ENCODE results near the gene LMO1.

Gene LMO1

DNA sequence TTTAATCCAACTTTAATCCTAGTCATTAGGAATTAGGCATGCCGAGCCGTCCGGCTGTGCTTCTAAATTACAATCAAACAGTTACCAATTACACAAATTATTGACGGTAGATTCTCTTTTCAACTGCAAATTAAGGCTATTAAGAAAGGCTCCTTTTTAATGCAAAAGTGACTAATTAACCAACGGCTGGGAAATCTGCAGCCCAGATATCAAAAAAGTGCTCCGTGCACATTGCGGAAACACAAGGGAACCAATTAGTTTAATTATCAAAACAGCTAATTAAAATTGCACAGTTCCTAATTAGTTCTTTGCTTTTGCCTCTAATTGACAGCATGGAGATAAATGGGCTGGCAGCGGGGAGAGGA is 19.4 kb upstream of the LMO1 start:
- H3K4me3 ChIP-seq (ENCODE audit: low read length) = no peak overlapping the region
- DNase-seq (ENCODE audit: low read depth) = no peak
- TF ChIP-seq, protein P1, sequence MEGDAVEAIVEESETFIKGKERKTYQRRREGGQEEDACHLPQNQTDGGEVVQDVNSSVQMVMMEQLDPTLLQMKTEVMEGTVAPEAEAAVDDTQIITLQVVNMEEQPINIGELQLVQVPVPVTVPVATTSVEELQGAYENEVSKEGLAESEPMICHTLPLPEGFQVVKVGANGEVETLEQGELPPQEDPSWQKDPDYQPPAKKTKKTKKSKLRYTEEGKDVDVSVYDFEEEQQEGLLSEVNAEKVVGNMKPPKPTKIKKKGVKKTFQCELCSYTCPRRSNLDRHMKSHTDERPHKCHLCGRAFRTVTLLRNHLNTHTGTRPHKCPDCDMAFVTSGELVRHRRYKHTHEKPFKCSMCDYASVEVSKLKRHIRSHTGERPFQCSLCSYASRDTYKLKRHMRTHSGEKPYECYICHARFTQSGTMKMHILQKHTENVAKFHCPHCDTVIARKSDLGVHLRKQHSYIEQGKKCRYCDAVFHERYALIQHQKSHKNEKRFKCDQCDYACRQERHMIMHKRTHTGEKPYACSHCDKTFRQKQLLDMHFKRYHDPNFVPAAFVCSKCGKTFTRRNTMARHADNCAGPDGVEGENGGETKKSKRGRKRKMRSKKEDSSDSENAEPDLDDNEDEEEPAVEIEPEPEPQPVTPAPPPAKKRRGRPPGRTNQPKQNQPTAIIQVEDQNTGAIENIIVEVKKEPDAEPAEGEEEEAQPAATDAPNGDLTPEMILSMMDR (conservative IDR thresholded peaks at IDR 0.05; ENCODE audit: low read length) = no peak

DNA sequence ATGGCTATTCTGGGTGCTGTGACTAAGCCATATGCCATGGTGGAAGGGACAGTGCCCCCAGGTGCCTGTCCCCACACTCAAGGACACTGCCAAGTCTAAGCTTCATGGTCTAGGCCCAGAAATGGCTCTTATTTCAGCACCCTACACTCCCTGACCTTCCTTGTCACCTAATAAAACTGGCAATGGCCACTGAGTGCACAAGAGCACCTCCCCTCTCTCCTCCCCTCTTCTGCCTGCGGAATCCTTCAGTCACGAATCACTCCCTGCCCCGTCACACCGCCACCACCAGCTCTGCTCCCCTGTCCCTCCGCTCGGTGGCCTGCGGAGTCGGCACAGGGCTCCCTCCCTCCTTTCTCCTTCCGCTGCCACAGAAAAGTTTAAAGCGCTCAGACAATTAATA is 19.0 kb upstream of the LMO1 start:
- no peak overlapping the region for H3K4me3 ChIP-seq (ENCODE audit: low read length)
- no peak for DNase-seq (ENCODE audit: low read depth)
- TF ChIP-seq, protein P1 (conservative IDR thresholded peaks at IDR 0.05; ENCODE audit: low read length) = no peak

DNA sequence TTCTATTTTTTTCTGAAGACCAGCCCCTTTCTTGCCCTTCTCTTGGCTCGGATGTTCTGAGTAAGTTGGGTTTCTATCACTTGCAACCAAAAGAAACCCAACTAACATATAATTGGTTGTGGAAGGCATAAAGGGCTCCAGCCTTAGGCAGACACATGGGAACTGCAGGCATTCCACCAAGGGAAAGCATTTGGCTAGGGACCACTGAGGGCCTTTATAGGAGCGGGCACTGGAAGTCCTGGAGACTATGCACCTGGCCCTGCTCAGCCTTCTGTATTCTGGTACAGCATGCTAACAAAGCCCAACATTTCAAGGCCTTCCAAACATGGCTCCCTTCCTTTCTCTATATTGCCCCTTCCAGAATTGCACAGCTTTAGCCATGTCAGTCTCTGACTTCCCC is 17.6 kb upstream of the LMO1 start:
- H3K4me3 ChIP-seq (ENCODE audit: low read length) = no peak overlapping the region
- TF ChIP-seq, protein P1 (conservative IDR thresholded peaks at IDR 0.05; ENCODE audit: low read length) = no peak
- DNase-seq (ENCODE audit: low read depth) = no peak

DNA sequence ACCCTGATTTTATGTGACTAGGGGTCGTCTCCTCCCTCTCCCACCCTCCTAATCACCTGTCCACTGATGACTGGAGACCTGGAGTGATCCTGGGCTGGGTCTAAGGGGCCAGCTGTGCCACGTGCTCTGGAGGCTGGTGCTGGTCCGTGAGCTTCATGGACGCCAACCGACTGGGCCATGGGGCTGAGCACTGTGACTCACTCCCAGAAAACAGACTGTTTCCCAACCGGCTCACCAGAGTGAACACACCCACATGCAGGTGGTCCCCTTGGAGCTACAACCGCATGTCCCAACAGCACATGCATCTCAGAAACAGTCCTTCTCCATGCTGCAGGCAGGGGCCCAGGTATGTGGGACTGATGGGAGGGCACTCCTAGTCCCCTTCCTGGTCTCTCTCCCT is 14.0 kb upstream of the LMO1 start:
- TF ChIP-seq, protein P1 (conservative IDR thresholded peaks at IDR 0.05; ENCODE audit: low read length) = no peak
- no peak for DNase-seq (ENCODE audit: low read depth)
- no peak overlapping the region for H3K4me3 ChIP-seq (ENCODE audit: low read length)

DNA sequence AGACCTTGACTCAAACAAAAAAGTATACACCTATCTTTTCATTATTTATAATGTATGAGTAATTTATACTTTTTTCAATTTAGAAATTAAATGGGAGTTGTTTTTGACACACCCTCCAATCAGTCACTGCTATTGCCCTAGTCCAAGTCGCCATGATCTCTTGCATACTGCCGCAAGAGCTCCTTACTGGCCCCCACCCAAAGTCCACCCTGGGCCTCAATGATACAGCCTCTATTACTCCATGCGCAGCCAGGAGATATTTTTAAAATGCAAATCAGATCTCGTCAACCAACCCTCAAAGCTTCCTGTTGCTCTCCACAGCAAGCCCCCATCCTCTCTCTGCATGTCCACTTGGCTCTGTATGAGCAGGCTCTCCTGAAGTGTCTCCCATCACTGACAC is 12.8 kb upstream of the LMO1 start:
- no peak for DNase-seq (ENCODE audit: low read depth)
- TF ChIP-seq, protein P1 (conservative IDR thresholded peaks at IDR 0.05; ENCODE audit: low read length) = no peak
- no peak overlapping the region for H3K4me3 ChIP-seq (ENCODE audit: low read length)

DNA sequence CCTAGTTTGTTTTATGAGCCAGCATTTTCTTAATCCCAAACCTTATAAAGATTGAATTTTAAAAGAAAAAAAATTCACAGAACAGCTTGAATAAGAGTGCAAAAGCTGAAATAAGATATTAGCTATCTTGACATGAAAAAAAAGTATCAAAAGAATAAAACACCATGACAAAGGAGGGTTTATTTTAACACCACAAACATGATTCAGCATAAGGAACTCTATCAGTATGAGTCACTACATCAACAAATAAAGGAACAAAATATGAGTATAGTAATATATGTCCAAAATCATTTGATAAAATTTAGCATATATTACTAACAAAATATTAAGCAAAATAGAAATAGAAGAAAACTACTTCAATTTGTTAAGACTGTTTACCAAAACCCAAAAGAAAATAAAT is 9.6 kb upstream of the LMO1 start:
- TF ChIP-seq, protein P1 (conservative IDR thresholded peaks at IDR 0.05; ENCODE audit: low read length) = no peak
- no peak for DNase-seq (ENCODE audit: low read depth)
- no peak overlapping the region for H3K4me3 ChIP-seq (ENCODE audit: low read length)

DNA sequence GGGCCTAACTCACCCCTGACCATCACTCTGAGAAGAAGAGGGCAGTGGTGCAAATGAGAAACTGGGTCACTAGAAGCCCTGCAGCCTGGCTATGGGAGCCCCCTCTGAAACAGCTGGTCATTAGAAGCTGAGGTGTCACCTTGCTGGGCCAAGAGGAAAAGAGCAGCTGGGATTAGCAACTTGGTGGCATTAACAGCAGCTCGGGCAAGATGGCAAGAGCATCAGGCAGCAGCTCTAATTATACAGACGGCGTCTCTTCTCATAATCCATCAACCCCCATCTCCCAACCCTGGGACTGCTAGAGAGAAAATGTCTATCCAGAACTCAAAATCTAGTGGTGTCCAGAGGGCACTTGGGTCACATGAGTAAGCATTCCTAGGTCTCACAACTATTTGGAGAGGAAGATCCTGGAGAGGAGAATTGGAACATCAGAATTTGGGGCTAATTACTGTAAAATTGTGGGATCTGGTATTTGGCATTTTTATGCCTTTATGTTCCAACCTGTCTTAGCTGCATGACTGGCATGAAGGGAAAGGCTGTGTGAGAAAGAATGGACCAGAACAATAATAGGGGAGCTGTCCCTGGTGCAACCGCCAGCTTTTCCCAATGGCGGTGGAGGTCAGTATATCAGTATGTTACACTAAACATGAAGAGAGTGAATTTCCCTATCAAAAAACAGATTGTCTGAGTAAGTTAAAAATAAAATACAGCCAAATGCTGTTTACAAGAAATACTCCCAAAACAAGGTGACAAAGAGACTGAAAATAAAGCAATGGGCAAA is 7.6 kb upstream of the LMO1 start:
- H3K4me3 ChIP-seq (ENCODE audit: low read length) = no peak overlapping the region
- DNase-seq (ENCODE audit: low read depth) = no peak
- TF ChIP-seq, protein P1 (conservative IDR thresholded peaks at IDR 0.05; ENCODE audit: low read length) = no peak
